Esophagus squamous epithelium (tissue), 4 donors: ENCODE data around the gene HYLS1.

Experiments used
- CTCF ChIP-seq, 6 experiments: fragments of 450-650 bp in 4 of 6; fragments of 200-600 bp in 2 of 6; sonication (generic) in 2 of 6; IDR thresholded peaks; one replicate each; pipeline ENCODE4 v1.5.1; 2016 to 2019; ENCODE audit warnings: antibody characterized with exemption in 6 of 6, mild to moderate bottlenecking in 4 of 6, moderate library complexity in 4 of 6
- POLR2A ChIP-seq, 4 donors: fragments of 450-650 bp; IDR thresholded peaks; one replicate each; pipeline ENCODE4 v1.6.1; 2017; ENCODE audit warnings: antibody characterized with exemption in 4 of 4, mild to moderate bottlenecking in 4 of 4, moderate library complexity in 3 of 4

- no peak for TF ChIP-seq POLR2A (IDR thresholded peaks at IDR 0.05)
- TF ChIP-seq CTCF (IDR thresholded peaks at IDR 0.05) = no peak
Observed at GRCh38 chr11:125925804-125926203, 38.3 kb downstream of the HYLS1 start.
